Measurements from ENCODE around the gene XPR1.

- TF ChIP-seq CTCF (conservative IDR thresholded peaks at IDR 0.05): no peak
- TF ChIP-seq EZH2 (IDR thresholded peaks at IDR 0.05; ENCODE audit: low read depth): no peak
These were observed 542 bp upstream of the XPR1 start for GRCh38 chr1:180631194-180631765.

Measured in PC-9 (cell line).